T-helper 1 cell treated with Interleukin-12 subunit alpha and Interleukin-12 subunit beta and Interleukin-4 antibody, amounts not matched to agents 30 μg/mL and 1 μg/mL, for 36 hours (primary cell): ENCODE results near the gene RHPN2.
"Not testable (repeated sequence)": the region's sequence is repeated elsewhere in the genome, so short reads cannot be mapped to it uniquely, and the experiment has no call there.

Experiments used
- H3K27ac Mint-ChIP-seq: one replicate; pipeline ENCODE4 v1.8.0; 2021; ENCODE audit warnings: mild to moderate bottlenecking, mixed read lengths
- H3K27me3 Mint-ChIP-seq: one replicate; pipeline ENCODE4 v1.8.0; 2021; ENCODE audit warnings: low read depth, mixed read lengths
- H3K36me3 Mint-ChIP-seq: one replicate; pipeline ENCODE4 v1.8.0; 2021; ENCODE audit warnings: low read depth, mixed read lengths
- H3K4me1 Mint-ChIP-seq: one replicate; pipeline ENCODE4 v1.8.0; 2021; ENCODE audit warnings: low read depth, mixed read lengths
- H3K4me3 Mint-ChIP-seq: one replicate; pipeline ENCODE4 v1.8.0; 2021; ENCODE audit warnings: mild to moderate bottlenecking, moderate library complexity, mixed read lengths
- H3K9me3 Mint-ChIP-seq: one replicate; pipeline ENCODE4 v1.8.0; 2021; ENCODE audit warnings: mixed read lengths

Gene RHPN2

GRCh38 chr19:33025468-33026238 lies 39.0 kb downstream of the RHPN2 start:
- H3K27me3 Mint-ChIP-seq, H3K4me1 Mint-ChIP-seq, H3K4me3 Mint-ChIP-seq, H3K27ac Mint-ChIP-seq, H3K36me3 Mint-ChIP-seq, H3K9me3 Mint-ChIP-seq: not testable (repeated sequence)

DNA sequence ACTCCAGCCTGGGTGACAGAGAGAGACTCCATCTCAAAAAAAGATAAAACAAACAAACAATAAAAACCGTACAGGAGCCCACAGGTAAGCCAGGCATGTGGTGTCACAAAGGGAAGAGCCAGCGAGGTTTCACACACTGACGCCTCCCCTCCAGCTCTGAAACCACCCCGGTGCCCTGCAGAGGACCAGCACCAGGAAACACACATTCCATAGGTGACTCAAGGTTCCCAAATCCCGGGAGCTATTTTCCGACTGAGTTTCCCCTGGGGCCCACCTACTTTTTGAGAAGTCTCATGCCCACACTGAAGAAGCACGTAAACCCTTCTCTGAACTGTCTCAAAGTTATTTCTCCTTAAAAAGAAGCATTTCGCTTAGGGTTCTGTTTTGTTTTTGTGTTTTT lies 40.3 kb downstream of the RHPN2 start:
- Mint-ChIP-seq H3K9me3 (peaks cover 8% of the 10 kb centered on the region), H3K27ac (no peak overlapping the region), H3K36me3 (no peaks in the 10 kb centered on the region), H3K4me1 (no peaks in the 10 kb centered on the region), H3K4me3 (no peak overlapping the region), H3K27me3 (no peaks in the 10 kb centered on the region)

DNA sequence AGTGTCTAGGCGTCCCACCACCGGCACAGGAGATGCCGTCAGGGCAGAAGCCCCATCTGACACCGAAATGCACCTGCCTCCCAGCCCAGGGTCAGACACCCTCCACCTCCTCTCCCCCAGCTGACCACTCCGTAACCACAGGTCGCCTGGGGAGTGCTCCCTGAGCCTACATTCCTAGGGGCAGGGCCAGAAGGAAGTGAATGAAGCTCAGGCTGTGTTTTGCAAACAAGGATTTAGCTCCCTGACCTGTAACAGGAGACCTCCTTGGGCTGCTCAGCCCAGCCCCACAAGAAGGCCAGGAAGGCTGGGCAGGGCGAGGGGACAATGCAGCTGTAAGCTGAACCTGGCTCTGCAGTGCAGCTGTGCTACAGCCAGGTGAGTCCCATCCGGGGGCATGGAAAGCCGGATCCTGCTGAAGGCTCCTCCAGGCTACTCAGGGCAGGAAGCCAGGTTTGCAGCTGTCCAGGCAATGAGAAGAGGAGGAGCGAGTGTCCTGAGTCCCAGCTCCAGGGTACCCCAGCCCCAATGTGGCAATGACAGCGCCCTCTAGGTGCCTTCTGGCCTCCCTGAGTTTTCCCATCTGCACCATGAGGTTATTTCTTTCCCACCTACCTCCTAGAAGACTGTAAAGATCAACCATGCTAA lies 42.1 kb downstream of the RHPN2 start:
- Mint-ChIP-seq H3K4me1 (no peaks in the 10 kb centered on the region), H3K4me3 (no peak overlapping the region), H3K9me3 (no peaks in the 10 kb centered on the region), H3K27me3 (no peaks in the 10 kb centered on the region), H3K36me3 (no peaks in the 10 kb centered on the region), H3K27ac (no peak overlapping the region)

DNA sequence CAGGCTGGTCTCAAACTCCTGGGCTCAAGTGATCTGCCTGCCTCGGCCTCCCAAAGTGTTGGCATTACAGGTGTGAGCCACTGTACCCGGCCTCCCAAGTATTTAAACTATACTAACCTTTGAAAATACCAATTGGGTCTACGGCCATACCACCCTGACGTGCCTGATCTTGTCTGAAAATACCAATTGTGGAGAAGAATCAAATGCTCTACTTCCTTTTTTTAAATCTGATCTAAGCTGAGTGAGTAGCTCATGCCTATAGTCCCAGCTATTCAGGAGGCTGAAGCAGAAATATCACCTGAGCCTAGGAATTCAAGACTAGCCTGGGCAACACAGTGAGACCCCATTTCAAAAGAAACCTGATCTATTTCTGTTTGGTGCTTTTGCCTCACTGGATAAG lies 53.8 kb downstream of the RHPN2 start:
- not testable (repeated sequence) for H3K36me3 Mint-ChIP-seq, H3K27ac Mint-ChIP-seq, H3K9me3 Mint-ChIP-seq, H3K27me3 Mint-ChIP-seq, H3K4me3 Mint-ChIP-seq, H3K4me1 Mint-ChIP-seq

DNA sequence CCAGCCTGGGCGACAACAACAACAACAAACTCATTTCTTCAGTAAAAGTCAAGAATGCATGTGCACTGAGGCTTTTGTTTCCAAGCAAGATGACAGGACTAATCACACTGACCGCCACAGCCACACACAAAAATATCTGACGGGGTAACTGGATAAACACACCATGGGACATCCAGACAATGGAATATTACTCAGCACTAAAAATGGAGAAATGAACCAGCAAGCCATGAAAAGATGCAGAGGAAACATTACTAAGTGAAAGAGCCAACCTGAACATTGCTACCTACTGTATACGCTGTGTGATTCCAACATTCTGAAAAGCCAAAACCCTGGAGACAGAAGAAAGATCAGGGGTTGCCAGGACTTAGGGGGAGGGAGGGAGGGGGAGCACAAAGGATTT lies 56.0 kb downstream of the RHPN2 start:
- H3K9me3 Mint-ChIP-seq = no peaks in the 10 kb centered on the region
- H3K27ac Mint-ChIP-seq = no peak overlapping the region
- H3K36me3 Mint-ChIP-seq = no peaks in the 10 kb centered on the region
- no peaks in the 10 kb centered on the region for H3K4me1 Mint-ChIP-seq
- no peaks in the 10 kb centered on the region for H3K27me3 Mint-ChIP-seq
- no peak overlapping the region for H3K4me3 Mint-ChIP-seq

GRCh38 chr19:33005440-33005839 lies 59.2 kb downstream of the RHPN2 start:
- Mint-ChIP-seq H3K9me3 (no peaks in the 10 kb centered on the region), H3K4me3 (no peak overlapping the region), H3K36me3 (peaks cover 2% of the 10 kb centered on the region), H3K27ac (no peak overlapping the region), H3K27me3 (no peaks in the 10 kb centered on the region), H3K4me1 (peaks cover 5% of the 10 kb centered on the region)

- H3K27ac Mint-ChIP-seq, H3K4me3 Mint-ChIP-seq, H3K36me3 Mint-ChIP-seq, H3K4me1 Mint-ChIP-seq, H3K27me3 Mint-ChIP-seq, H3K9me3 Mint-ChIP-seq: not testable (repeated sequence)
Measured at GRCh38 chr19:33003424-33004024, 61.2 kb downstream of the RHPN2 start.

GRCh38 chr19:33002126-33002865 lies 62.4 kb downstream of the RHPN2 start:
- not testable (repeated sequence) for H3K4me3 Mint-ChIP-seq, H3K27ac Mint-ChIP-seq, H3K36me3 Mint-ChIP-seq, H3K4me1 Mint-ChIP-seq, H3K27me3 Mint-ChIP-seq, H3K9me3 Mint-ChIP-seq

DNA sequence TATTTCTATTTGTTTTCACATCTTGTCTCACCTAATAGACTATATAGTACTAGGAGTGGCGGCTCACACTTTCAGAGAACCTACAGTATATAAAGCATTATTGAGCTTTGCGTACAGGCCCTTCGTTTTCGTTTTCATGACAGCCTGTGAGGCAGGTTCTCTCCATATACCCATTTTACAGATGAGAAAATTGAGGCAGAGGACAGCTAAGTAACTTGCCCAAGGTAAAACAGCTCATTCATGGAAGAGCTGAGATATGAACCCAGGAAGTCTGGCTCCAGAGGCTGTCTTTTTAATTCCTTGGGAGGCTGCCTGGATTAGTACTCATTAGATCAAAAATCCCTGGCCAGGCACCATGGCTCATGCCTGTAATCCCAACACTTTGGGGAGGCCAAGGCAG lies 63.8 kb downstream of the RHPN2 start:
- H3K4me3 Mint-ChIP-seq = peak overlapping the region; percentile 67

DNA sequence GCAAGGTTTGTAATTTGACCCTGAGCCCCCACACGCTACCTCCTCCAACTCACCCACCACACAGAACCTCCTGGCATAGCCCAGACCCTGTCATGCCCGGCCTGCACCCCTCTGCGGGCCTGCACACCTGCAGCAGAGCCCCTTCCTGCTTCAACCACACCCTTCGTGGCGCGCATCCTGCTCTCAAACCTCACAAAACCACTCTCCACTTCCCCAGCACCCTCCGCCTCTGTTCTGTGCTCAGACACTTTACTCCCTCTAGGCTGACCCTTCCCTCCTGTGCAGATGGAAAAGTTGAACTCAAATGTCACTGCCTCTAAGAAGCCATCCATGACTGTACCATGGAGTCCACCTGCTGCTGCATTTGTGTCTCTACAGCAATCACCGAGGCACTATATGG lies 64.2 kb downstream of the RHPN2 start:
- H3K4me3 Mint-ChIP-seq = peak overlapping the region; percentile 67
- peak overlapping the region; percentile 78 for H3K27ac Mint-ChIP-seq
- no peaks in the 10 kb centered on the region for H3K9me3 Mint-ChIP-seq
- H3K4me1 Mint-ChIP-seq = peaks cover 8% of the 10 kb centered on the region
- H3K36me3 Mint-ChIP-seq = peaks cover 3% of the 10 kb centered on the region
- no peaks in the 10 kb centered on the region for H3K27me3 Mint-ChIP-seq

More for the DNA sequence above, 63.8 kb downstream of the RHPN2 start:
- Mint-ChIP-seq H3K36me3 (peaks cover 3% of the 10 kb centered on the region), H3K4me1 (peaks cover 8% of the 10 kb centered on the region), H3K27ac (peak overlapping the region; percentile 78), H3K27me3 (no peaks in the 10 kb centered on the region), H3K9me3 (no peaks in the 10 kb centered on the region)

GRCh38 chr19:32998722-32999121 lies 66.0 kb downstream of the RHPN2 start:
- H3K36me3 Mint-ChIP-seq = peaks cover 3% of the 10 kb centered on the region
- peaks cover 8% of the 10 kb centered on the region for H3K4me1 Mint-ChIP-seq
- no peak overlapping the region for H3K4me3 Mint-ChIP-seq
- H3K27ac Mint-ChIP-seq = peak overlapping the region; percentile 10
- H3K27me3 Mint-ChIP-seq = no peaks in the 10 kb centered on the region
- no peaks in the 10 kb centered on the region for H3K9me3 Mint-ChIP-seq

DNA sequence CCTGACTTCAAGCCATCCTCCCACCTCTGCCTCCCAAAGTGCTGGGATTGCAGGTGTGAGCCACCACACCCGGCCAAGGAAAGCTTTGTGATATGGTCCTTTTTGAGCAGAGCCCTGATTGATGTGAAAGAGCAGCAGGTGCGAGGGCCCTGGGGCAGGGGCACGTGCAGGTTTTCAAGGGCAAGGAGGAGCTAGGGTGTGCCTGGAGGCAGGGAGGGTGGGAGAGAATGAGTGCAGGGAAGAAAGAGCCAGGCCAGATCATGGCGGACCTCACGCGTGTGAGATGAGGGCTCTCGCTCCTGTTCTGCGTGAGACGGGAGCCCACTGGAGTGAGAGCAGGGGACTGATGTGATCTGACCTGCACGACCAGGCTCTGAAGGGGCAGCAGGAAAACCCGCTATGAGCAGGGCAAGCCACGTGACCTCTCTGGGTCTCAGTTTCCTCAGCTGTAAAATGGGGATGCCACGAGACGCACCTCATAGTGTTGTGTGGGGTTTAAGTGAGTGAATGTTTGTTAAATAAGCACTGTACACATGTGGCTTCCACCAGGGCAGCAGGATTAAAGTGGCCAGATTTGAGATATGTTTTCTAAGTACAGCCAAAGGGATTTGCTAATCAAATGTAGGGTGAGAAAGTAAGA lies 66.9 kb downstream of the RHPN2 start:
- Mint-ChIP-seq H3K4me3 (no peak overlapping the region), H3K4me1 (peaks cover 8% of the 10 kb centered on the region), H3K9me3 (no peaks in the 10 kb centered on the region), H3K36me3 (peaks cover 3% of the 10 kb centered on the region), H3K27me3 (no peaks in the 10 kb centered on the region), H3K27ac (no peak overlapping the region)

- H3K4me3 Mint-ChIP-seq, H3K27me3 Mint-ChIP-seq, H3K36me3 Mint-ChIP-seq, H3K27ac Mint-ChIP-seq, H3K9me3 Mint-ChIP-seq, H3K4me1 Mint-ChIP-seq: not testable (repeated sequence)
Measured at GRCh38 chr19:32997061-32997464, 67.6 kb downstream of the RHPN2 start.

GRCh38 chr19:32995966-32996365 lies 68.7 kb downstream of the RHPN2 start:
- not testable (repeated sequence) for H3K4me3 Mint-ChIP-seq, H3K27ac Mint-ChIP-seq, H3K27me3 Mint-ChIP-seq, H3K36me3 Mint-ChIP-seq, H3K9me3 Mint-ChIP-seq
- H3K4me1 Mint-ChIP-seq = peaks cover 12% of the 10 kb centered on the region
